ENCODE data around the gene SLC25A6. TPM values are rescaled to one million over a fixed set of nuclear protein-coding genes. Genes with fewer than 3 reads are reported as not detected.

Gene SLC25A6
- total RNA-seq, 1 experiment from 2014 or later = 553 TPM

DNA sequence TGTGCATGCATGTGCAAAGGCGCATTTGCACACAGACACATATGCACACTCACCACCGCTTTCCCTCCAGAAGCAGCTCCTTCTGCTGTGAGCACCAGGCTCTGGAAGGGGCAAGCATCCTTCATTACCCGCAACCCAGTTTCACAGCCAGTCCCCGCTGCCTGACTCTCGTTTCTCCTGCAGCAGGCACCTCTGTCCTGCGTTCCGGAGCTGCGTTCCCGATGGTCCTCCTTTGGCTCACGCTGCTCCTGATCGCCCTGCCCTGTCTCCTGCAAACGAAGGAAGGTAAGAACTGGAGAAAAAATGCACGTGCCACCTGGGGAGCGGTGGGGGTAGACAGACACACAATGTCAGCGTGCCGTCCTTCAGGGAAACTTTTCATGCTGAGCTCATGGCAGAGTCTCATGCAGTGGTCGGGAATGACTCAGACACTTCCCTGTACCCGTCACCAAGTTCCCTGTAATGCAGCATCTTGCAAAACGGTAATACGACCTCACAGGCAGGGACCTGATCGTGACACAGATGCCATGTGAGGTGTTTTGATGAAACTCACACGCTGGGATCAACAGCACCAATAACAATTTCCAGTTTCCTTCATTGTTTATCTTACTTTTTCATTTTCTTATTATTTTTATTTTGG, 50.2 kb downstream of the SLC25A6 start:
- Histone ChIP-seq H3K27ac (ENCODE audit: insufficient read length, low read depth, low read length) (no peak overlapping the region), H3K27me3 (ENCODE audit: insufficient read depth, low read length) (no peaks in the 10 kb centered on the region), H2BK15ac (ENCODE audit: low read depth, low read length) (no peak overlapping the region), H3K23me2 (ENCODE audit: insufficient read length, low read depth, low read length, poor library complexity, severe bottlenecking) (no peaks in the 10 kb centered on the region), H4K8ac (replicated peaks; ENCODE audit: insufficient read length, low read depth, low read length) (no peak overlapping the region), H3K14ac (ENCODE audit: insufficient read depth, low read length) (no peak overlapping the region), H3K18ac (ENCODE audit: insufficient read length, low read depth, low read length) (no peak overlapping the region), H2BK120ac (ENCODE audit: low read depth, low read length, poor library complexity, severe bottlenecking) (no peak overlapping the region), H4K91ac (ENCODE audit: insufficient read length, low read depth, low read length) (no peak overlapping the region), H3K56ac (ENCODE audit: insufficient read length, low read depth, low read length) (no peak overlapping the region), H3K9ac (ENCODE audit: extremely low read depth, insufficient read length, low read length) (no peak overlapping the region), H2AFZ (ENCODE audit: low read length) (no peak overlapping the region), H3K4me1 (ENCODE audit: insufficient read depth, low read length) (no peaks in the 10 kb centered on the region), H3K79me1 (ENCODE audit: insufficient read depth, low read depth, low read length, poor library complexity, severe bottlenecking) (no peaks in the 10 kb centered on the region), H2AK5ac (ENCODE audit: insufficient read length, low read length) (no peak overlapping the region), H3K4me2 (ENCODE audit: insufficient read depth, insufficient read length, low read length) (no peak overlapping the region), H4K20me1 (ENCODE audit: control insufficient read depth, insufficient read depth, insufficient read length) (no peaks in the 10 kb centered on the region), H3T11ph (ENCODE audit: low read length) (no peak overlapping the region), H3K79me2 (ENCODE audit: insufficient read depth, low read length) (no peaks in the 10 kb centered on the region), H2BK5ac (ENCODE audit: insufficient read length, low read length) (no peak overlapping the region), H2BK20ac (ENCODE audit: low read depth, low read length, poor library complexity, severe bottlenecking) (no peak overlapping the region), H4K5ac (ENCODE audit: insufficient read length, low read depth, low read length) (no peak overlapping the region), H3K4ac (ENCODE audit: low read depth, low read length) (no peak overlapping the region), H3K9me3 (ENCODE audit: control insufficient read depth, low read depth, low read length) (no peaks in the 10 kb centered on the region), H2BK12ac (ENCODE audit: insufficient read length, low read depth, low read length) (no peak overlapping the region), H3K23ac (ENCODE audit: insufficient read length, low read depth, low read length) (no peak overlapping the region)
- peaks cover 21 to 22% of the 10 kb centered on the region in 2 experiments; a peak in 4 of 5 replicates for H3K9me3 Mint-ChIP-seq
- no peak overlapping the region for H3K4me3 Mint-ChIP-seq
- peaks cover 0 to 2% of the 10 kb centered on the region in 2 experiments; a peak in 1 of 4 replicates for H3K4me1 Mint-ChIP-seq
- H3K36me3 Mint-ChIP-seq (ENCODE audit: insufficient read depth in 1 of 3, low read depth in 3 of 3) = peaks cover 9 to 15% (median 10%) of the 10 kb centered on the region in 3 experiments; a peak in 6 of 7 replicates
- DNase-seq = no peak
- WGBS (ENCODE audit: extremely low coverage, insufficient read length, low lambda C conversion rate) = no CpG with 5 or more reads among the region's 22 CpGs
- H3K27me3 Mint-ChIP-seq (ENCODE audit: low read depth) = no peaks in the 10 kb centered on the region; the same call in none of the 2 replicates
- no peak overlapping the region for H3K27ac Mint-ChIP-seq
- TF ChIP-seq, protein P1, sequence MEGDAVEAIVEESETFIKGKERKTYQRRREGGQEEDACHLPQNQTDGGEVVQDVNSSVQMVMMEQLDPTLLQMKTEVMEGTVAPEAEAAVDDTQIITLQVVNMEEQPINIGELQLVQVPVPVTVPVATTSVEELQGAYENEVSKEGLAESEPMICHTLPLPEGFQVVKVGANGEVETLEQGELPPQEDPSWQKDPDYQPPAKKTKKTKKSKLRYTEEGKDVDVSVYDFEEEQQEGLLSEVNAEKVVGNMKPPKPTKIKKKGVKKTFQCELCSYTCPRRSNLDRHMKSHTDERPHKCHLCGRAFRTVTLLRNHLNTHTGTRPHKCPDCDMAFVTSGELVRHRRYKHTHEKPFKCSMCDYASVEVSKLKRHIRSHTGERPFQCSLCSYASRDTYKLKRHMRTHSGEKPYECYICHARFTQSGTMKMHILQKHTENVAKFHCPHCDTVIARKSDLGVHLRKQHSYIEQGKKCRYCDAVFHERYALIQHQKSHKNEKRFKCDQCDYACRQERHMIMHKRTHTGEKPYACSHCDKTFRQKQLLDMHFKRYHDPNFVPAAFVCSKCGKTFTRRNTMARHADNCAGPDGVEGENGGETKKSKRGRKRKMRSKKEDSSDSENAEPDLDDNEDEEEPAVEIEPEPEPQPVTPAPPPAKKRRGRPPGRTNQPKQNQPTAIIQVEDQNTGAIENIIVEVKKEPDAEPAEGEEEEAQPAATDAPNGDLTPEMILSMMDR (conservative IDR thresholded peaks at IDR 0.05) = no peak

Measured in H9 (cell line).